ENCODE measurements around the gene C17orf67.
A peak's percentile ranks its signal among the peaks of the same experiment; 100 is the strongest.

The C17orf67 gene

DNA sequence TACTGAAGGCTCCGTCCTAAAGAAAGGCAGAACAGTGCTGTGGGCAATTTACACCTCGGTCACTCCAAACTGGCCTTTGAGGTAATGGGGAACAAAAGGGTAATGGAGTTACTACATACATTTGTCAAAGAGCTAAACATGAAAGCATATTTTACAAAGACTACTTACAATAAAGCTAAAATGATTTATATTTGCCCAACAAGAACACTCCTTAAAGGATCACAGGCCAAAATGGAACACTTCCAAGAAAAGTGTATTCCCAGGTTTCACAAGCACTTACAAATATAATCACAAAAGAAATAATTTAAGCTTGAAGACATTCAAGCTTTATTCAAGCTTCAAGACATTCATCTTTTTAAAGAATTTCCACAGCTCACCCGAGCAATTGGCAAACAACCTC, 29.3 kb downstream of the C17orf67 start:
- no peak for DNase-seq

DNA sequence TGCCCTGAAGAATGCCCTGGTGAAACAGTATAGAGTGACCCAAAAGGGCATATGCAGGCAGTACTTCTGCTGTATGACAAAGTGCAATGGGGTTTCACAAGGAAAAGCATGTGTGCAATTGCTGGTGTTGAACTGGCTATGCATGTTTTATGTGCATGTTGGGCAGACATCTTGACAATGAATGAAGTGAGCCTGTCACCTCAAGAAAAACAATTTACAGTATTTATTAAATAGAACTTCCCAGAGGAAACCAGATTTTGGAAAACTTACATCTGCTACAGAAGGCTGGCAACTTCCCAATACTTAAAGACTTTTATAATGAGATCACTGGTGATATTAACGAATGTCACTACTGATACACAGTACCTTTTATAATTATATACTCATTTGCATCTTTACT, 30.6 kb downstream of the C17orf67 start:
- no peak for DNase-seq

DNA sequence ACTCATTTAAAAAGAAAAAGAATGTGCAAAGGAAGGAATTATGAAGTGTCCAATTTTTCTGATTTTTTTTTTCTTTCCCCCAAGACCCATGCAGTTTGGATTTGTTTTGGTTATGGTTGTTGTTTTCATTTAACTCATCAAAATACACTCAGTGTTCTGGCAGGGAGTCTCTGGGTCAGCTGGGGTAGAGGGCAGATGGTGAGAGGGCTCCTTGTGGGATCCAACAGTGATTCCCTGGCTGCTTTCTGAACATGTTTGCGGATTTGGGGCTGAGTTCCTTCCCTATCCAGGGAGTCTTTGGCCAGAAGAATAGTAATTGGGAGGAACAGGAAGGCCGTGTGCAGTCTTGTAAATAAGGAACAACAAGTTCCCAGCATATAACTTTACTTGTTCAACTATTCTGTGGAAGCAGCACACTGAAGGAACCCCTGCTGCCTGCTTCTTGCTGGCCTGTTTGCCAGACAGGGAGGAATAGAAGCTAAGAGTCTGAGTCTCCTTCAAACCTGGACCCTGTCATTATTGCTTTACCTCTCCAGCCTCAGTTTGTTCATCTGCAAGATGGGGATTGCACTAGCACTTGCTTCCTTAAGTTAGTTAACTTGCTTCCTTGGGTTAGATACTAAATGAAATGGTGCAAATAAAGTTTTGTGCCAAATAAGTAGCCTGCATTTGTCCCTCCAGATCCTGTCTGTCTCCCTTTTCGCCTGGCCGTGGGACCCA, 32.1 kb downstream of the C17orf67 start:
- no peak for DNase-seq

DNA sequence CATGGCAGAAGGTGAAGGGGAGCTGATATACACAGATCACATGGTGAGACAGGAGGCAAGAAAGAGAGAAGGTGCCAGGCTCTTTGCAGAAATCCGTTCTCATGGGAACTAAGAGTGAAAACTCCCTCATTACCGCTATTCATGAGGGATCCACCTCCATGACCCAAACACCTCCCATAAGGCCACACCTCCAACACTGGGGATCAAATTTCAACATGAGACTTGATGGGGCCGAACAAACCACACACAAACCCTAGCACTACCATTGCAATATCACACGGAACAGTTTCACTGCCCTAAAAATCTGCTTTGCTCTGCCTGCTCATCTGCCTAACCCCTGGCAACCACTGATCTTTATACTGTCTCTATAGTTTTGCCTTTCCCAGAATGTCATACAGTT, 34.8 kb downstream of the C17orf67 start:
- no peak for DNase-seq

GRCh38 chr17:56796536-56796935, 37.2 kb downstream of the C17orf67 start:
- DNase-seq = no peak

DNA sequence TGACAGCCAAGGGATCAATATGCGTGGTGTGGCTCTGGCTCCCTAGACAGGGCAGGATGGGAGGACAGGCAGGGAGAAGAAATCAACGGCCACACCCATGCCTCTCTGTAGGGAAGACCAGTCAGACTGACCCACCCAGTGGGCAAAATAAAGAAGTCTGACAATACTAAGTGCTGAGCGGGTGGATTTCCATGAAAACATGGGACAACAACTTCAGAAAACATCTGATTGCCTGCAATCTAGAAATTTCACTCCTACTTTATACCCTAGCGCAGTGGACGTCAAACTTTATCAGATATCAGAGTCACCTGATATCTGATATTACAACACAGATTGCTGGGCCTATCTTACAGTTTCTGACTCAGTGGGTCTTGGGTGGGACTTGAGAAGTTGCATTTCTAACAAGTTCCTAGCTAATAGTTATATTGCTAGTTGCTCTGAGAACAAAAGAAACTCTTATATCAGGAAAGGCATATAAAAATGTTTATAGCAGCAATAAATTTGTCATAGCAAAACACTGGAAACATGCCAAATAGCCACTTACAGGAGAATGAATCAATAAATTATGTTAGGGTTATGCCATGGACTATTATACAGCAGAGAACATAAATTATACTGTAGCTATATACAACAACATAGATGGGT, 38.4 kb downstream of the C17orf67 start:
- no peak for DNase-seq

DNA sequence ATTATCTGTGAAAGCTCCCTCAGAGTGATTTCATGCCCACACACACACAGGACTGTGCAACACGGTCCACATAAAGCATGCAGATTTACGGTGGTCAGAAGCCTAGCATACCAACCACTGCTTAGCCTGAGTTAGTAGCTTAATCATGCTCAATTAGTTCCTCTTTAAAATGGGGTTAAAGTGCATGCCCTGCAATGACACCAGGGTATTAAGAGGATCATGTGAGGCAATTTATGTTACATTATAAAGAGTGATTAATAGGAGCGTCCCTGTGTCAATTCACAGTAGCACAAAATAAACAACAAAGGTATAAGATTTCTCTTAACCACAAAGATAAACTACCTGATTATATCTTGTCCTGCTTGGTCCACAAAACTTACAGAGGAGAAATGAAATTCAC, 39.8 kb downstream of the C17orf67 start:
- DNase-seq = no peak

- no peak for DNase-seq
Observed at GRCh38 chr17:56793531-56793930, 40.2 kb downstream of the C17orf67 start.

DNA sequence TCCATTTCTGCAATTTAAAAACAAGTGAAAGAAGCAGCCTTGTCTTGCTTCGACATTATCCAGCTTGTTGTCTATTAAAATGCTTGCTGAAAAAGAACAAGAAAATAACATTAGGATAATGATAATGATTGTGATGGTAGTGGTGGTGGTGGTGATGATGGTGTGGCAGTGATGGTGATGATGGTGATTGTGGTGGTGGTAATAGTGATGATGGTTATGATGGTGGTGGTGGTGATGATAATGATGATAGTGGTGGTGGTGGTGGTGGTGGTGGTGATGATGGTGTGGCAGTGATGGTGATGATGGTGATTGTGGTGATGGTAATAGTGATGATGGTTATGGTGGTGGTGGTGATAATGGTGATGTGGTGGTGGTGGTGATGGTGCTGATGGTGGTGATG, 41.5 kb downstream of the C17orf67 start:
- DNase-seq = no peak

DNA sequence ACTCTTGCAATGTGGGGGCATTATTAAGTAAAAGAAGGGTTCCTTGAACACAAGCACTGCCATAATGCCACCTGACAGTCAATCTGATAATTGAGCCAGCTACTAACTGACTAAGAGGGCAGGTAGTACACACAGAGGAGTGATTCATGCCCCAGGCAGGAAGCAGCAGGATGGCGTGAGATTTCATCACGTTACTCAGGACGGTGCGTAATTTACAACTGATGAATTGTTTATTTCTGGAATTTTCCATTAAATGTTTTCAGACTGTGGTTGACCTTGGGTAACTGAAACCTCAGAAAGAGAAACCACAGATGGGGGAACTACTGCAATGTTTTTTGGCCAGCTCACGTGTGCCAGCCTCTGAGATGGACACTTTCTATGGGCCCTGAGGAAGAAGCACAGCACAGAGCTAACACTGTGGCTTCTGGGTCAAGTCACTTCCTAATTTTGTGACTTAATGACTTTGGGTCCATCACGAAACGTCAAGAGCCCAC, 46.7 kb downstream of the C17orf67 start:
- no peak for DNase-seq

GRCh38 chr17:56785997-56786680, 47.6 kb downstream of the C17orf67 start:
- no peak for DNase-seq

GRCh38 chr17:56785405-56785804, 48.3 kb downstream of the C17orf67 start:
- no peak for DNase-seq

DNA sequence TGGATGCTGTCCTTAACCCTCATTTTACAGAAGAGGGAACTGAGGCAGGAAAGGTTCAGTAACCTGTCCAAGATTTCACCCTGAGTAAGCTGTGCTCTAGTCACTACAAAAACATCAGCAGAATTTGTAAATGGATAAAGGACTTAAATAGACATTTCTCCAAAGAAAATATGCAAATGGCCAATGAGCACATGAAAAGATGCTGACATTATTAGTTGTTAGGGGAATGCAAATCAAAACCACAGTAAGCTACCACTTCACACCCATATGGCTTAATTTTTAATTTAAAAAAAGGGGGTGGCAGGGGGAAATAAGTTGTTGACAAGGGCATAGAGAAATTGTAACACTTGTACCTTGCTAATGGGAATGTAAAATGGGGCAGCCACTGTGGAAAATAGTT, 51.4 kb downstream of the C17orf67 start:
- no peak for DNase-seq

- no peak for DNase-seq
Observed at GRCh38 chr17:56781906-56782305, 51.8 kb downstream of the C17orf67 start.

DNA sequence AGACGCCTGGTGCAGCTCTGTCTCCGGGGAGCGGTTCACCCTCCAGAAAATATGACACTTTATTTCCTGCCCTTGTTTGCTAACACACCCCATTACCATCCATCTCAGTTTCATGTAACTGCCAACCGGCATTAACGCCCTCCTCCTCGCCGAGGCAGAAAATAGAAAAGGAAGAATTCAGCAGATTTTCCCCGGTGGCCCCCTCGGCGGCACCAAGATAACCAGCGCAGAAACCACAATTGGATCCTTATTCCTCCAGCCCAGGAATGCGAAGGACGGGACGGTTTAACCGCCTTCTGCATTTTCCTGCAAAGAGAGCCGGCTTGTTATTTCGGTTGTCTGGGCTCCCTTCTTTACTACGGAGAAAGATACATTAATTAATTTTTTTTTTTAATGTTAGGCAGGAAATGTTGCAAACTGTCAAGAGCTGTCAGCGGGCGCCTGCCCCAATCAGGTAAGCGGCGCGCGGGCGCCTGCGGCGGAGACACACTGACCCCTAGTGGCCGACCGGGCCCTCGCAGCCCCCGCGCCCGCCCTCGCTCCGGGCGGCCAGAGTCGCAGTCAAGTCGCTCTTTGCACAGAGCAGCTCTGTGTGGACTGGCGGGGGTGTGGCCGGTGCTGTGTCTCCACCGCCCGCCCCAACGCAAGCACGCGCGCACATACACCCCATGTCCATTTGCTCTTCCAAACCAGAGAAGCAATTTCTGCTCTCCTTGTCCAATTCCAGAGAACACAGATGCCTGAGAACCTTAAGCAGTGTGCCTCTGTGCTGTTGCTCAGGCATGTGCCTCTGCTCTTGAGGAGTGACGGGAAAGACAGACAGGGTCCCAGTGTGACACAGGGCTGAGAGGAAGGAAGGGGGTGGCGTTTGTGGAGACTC, 53.6 kb downstream of the C17orf67 start:
- DNase-seq = peak; percentile 68

DNA sequence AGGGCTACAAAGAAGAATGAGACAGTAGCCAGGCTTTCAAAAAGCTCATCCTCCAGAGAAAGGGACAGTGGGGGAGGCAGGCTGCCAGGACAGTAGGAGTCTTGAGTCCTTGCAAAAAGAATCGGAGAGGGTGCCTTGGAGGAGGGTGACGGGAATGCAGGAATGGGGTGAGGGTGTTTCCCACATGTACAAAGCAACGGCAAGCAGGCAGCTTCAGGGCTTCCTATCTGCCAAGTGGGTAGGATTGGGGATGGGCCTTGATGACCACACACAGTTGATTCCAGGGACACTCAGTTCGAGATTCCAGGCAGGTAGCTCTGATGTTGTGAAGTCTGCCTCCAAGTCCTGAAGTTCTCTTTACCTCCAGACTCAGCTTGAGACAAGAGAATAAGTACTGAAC, 54.4 kb downstream of the C17orf67 start:
- DNase-seq = no peak

DNA sequence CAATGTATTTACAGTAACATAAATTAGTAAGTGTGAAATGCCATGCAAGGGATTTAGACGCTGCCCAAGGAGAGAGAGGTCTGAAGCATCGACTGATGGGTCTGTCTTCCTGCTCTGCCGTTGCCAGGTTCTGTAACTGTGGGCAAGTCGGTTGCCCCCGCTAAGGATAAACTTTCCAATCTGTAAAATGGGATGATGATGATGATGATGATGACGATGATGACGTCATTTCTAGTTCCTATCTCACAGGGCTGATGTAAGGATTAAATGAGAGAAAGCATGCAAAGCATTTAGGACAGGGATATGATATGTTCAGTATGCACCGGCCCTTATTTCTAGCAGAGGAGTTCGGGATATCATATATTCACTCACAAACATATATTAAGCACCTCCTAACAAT, 54.8 kb downstream of the C17orf67 start:
- DNase-seq = no peak

DNA sequence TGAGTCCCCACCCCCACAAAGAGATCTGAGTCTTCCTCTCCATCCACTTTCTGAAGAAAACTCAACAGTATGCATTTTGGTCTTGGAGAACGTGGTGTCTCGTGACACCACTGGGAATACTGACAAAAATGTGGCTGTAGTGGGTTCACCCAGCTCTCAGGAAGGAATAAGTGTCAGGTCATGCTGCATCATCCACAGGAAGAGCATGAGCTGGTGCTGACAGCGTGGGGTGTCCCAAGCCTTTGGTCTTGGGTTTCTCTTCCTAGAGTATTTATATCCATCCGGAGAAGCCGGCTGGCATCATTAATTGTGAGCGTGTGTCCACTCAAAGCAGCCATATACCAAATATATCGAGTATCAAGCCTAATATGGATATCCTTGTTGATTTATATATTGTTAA, 55.9 kb downstream of the C17orf67 start:
- no peak for DNase-seq

GRCh38 chr17:56774650-56775049, 59.1 kb downstream of the C17orf67 start:
- DNase-seq = no peak

- DNase-seq = no peak
Observed at GRCh38 chr17:56773124-56773523, 60.6 kb downstream of the C17orf67 start.

DNA sequence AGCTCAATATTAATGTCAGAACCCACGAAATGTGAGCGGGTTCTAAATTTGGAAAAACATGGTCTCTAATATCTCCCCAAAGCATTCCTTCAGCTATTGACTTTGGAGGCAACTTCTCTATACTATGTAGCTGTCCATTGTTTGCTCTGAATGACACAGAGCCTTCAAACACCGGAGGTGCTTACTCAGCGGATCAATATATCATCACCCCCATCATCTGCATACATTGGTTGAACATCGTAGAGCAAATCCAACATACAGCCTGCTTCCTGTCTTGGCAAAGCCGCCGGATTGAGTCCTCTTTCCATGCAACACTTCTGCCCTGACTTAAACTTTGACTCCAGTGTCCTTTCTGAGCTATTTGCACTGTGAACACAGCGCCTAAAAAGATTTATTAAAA, 61.3 kb downstream of the C17orf67 start:
- DNase-seq = no peak

- DNase-seq = no peak
Observed at GRCh38 chr17:56771975-56772374, 61.7 kb downstream of the C17orf67 start.

DNA sequence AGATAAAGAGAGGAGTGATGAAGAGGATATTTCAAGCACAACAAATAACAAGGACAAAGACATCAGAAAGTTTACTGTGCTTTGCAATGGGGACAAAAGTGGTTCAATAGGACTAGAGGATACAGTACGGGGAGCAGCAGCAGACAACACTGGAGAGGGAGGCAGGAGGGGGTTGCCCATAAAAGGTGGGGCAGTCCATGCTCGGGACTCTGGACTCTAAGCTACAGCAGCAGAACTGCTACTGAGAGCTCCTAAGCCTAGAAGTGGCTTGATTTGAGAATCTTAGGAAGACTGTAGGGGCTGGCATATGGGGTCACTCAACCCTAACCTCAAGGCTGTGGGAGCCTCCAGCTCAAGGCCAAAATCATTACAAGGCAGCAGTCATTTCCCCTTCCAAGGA, 62.2 kb downstream of the C17orf67 start:
- DNase-seq = no peak

Measured in NCI-H774 (cell line).